K562 (cell line): Measurements from ENCODE around the gene EFCAB8. TPM values are rescaled to one million over a fixed set of nuclear protein-coding genes. Genes with fewer than 3 reads are reported as not detected.

ENCODE experiments used
- ATAC-seq: fragments of 200-7000 bp; cut with Tn5 transposase; 3 replicates; pipeline ENCODE4 v1.9.1; 2020; ENCODE audit warnings: moderate library complexity
- BruUV-seq: library from RNA; stranded (reverse); fragments of 400-500 nt; replicated peaks from 2 replicates; lab custom pipeline; 2021; lab: Mats Ljungman, UMichigan
- CTCF ChIA-PET: fragments of 300-600 bp; formaldehyde crosslinking; extraction: SDS; loops from one replicate; lab custom pipeline; 2021; ENCODE audit warnings: low intra/inter-chr PET ratio; lab: Yijun Ruan, JAX
- POLR2A ChIA-PET: fragments of 300-600, 350-650 bp; sonication (Branson Sonifier 250); formaldehyde crosslinking; extraction: SDS; loops from one replicate; lab custom pipeline; 2021; ENCODE audit warnings: antibody characterized with exemption, inconsistent platforms; lab: Yijun Ruan, JAX
- DNase-seq, 4 experiments: peaks; one replicate each; pipeline versions ENCODE4 v3.0.0 to v3.0.0-alpha.2; 2011 to 2018; ENCODE audit warnings: low spot score in 3 of 4, mixed read lengths in 3 of 4; ENCODE audit errors: extremely low read depth in 1 of 4
- FAIRE-seq: peaks from 2 replicates; lab custom pipeline; 2011; peaks lifted over from hg19 to GRCh38; lab: Jason Lieb, UNC
- H2AFZ ChIP-seq: 2 replicates; pipeline ENCODE4 v1.6.0; 2011; ENCODE audit warnings: low read depth, low read length, control low read depth, inconsistent platforms
- H3K27ac ChIP-seq: fragments of 200-600 bp; 3 replicates; pipeline ENCODE4 v1.8.0; 2011; ENCODE audit warnings: low read depth, mild to moderate bottlenecking, control low read depth, inconsistent platforms, low read length, moderate library complexity, mixed read lengths; ENCODE audit errors: extremely low read depth
- H3K27me3 ChIP-seq, 2 experiments: fragments of 300-600 bp in 1 of 2; 2 replicates in 1 of 2; 3 replicates in 1 of 2; pipeline versions ENCODE4 v1.6.0 to v1.8.0; 2011; ENCODE audit warnings: inconsistent platforms in 2 of 2, low read length in 2 of 2, mild to moderate bottlenecking in 1 of 2, mixed read lengths in 1 of 2, moderate library complexity in 1 of 2; ENCODE audit not compliant: control insufficient read depth in 2 of 2, insufficient read depth in 2 of 2
- H3K36me3 ChIP-seq: fragments of 300-600 bp; 3 replicates; pipeline ENCODE4 v1.8.0; 2011; ENCODE audit warnings: mild to moderate bottlenecking, low read length, inconsistent platforms; ENCODE audit not compliant: control insufficient read depth, insufficient read depth
- H3K4me1 ChIP-seq, 2 experiments: fragments of 200-600 bp in 1 of 2; replicated peaks in 1 of 2; 2 replicates in 1 of 2; 3 replicates in 1 of 2; pipeline versions ENCODE4 v1.5.1 to v1.8.0; 2011; ENCODE audit warnings: inconsistent platforms in 2 of 2, low read length in 2 of 2, mild to moderate bottlenecking in 1 of 2, mixed read lengths in 1 of 2, moderate library complexity in 1 of 2; ENCODE audit not compliant: control insufficient read depth in 2 of 2, insufficient read depth in 2 of 2
- H3K4me2 ChIP-seq: 2 replicates; pipeline ENCODE4 v1.6.1; 2011; ENCODE audit warnings: low read length, control low read depth, inconsistent platforms, mixed read lengths; ENCODE audit not compliant: insufficient read depth
- H3K4me3 ChIP-seq: fragments of 200-600 bp; sonication (generic), shearing (Covaris generic); 2 replicates; pipeline ENCODE4 v1.5.1; 2016; ENCODE audit warnings: control low read depth, inconsistent platforms
- H3K79me2 ChIP-seq: fragments of 200-600 bp; 3 replicates; pipeline ENCODE4 v1.8.0; 2011; ENCODE audit warnings: low read length, inconsistent platforms; ENCODE audit not compliant: control insufficient read depth, insufficient read depth
- H3K9ac ChIP-seq, 2 experiments: 2 replicates each; pipeline versions ENCODE4 v1.6.0 to v1.6.1; 2011; ENCODE audit warnings: low read depth in 2 of 2, low read length in 2 of 2, control low read depth in 1 of 2, inconsistent platforms in 1 of 2, mild to moderate bottlenecking in 1 of 2, mixed read lengths in 1 of 2; ENCODE audit not compliant: insufficient read depth in 1 of 2
- H3K9me1 ChIP-seq: one replicate; pipeline ENCODE4 v1.6.0; 2011; ENCODE audit warnings: inconsistent platforms, mild to moderate bottlenecking, low read length, moderate library complexity; ENCODE audit not compliant: control insufficient read depth, insufficient read depth
- H3K9me3 ChIP-seq: replicated peaks from 2 replicates; pipeline ENCODE4 v1.5.1; 2011; ENCODE audit warnings: low read depth, low read length, inconsistent platforms; ENCODE audit not compliant: control insufficient read depth, insufficient read depth
- H4K20me1 ChIP-seq: replicated peaks from 2 replicates; pipeline ENCODE4 v1.6.1; 2011; ENCODE audit warnings: low read length, inconsistent platforms, mixed read lengths; ENCODE audit not compliant: control insufficient read depth, insufficient read depth
- ASH1L ChIP-seq: fragments of 450-650 bp; IDR thresholded peaks from 2 replicates; pipeline ENCODE4 v1.6.1; 2018; ENCODE audit warnings: borderline replicate concordance, mild to moderate bottlenecking, low read depth; ENCODE audit not compliant: partially characterized antibody
- COPS2 ChIP-seq: fragments of 450-650 bp; conservative IDR thresholded peaks from 2 replicates; pipeline ENCODE4 v1.6.1; 2016; ENCODE audit warnings: mild to moderate bottlenecking, moderate library complexity
- MAFG ChIP-seq: fragments of 450-650 bp; conservative IDR thresholded peaks from 2 replicates; pipeline ENCODE4 v1.6.1; 2016; ENCODE audit warnings: missing genetic modification characterization, missing compliant biosample characterization
- MCM3 ChIP-seq: fragments of 450-650 bp; IDR thresholded peaks from 2 replicates; pipeline ENCODE4 v1.6.1; 2016
- NFIX ChIP-seq: fragments of 250-450 bp; sonication (Bioruptor Pico); IDR thresholded peaks from 2 replicates; pipeline ENCODE4 v1.4.0; 2020; ENCODE audit warnings: low read depth, mild to moderate bottlenecking, moderate library complexity
- POLR3G ChIP-seq: IDR thresholded peaks from 2 replicates; pipeline ENCODE4 v1.6.1; 2011; ENCODE audit not compliant: insufficient read length, insufficient replicate concordance; ENCODE audit errors: extremely low read depth
- RAD21 ChIP-seq, 2 experiments: fragments of 250-450 bp in 1 of 2; fragments of 450-650 bp in 1 of 2; sonication (Bioruptor Pico) in 1 of 2; formaldehyde crosslinking in 1 of 2; IDR thresholded peaks in 1 of 2; conservative IDR thresholded peaks in 1 of 2; 2 replicates each; pipeline versions ENCODE4 v1.4.0 to v1.8.0; 2020 to 2022; ENCODE audit warnings: mild to moderate bottlenecking in 2 of 2, moderate library complexity in 1 of 2
- SIN3A ChIP-seq, 2 experiments: fragments of 150-350 bp in 1 of 2; IDR thresholded peaks; 2 replicates each; pipeline ENCODE4 v1.6.1; 2011 to 2016; ENCODE audit warnings: borderline replicate concordance in 2 of 2, low read depth in 2 of 2, low read length in 2 of 2, mild to moderate bottlenecking in 2 of 2, moderate library complexity in 2 of 2; ENCODE audit not compliant: control insufficient read depth in 1 of 2
- TARDBP ChIP-seq: fragments of 450-650 bp; IDR thresholded peaks from 2 replicates; pipeline ENCODE4 v1.6.1; 2016
- U2AF1 ChIP-seq: fragments of 200-400 bp; formaldehyde crosslinking; optimal IDR thresholded peaks from 2 replicates; pipeline ENCODE3; 2017; ENCODE audit warnings: mild to moderate bottlenecking, low read depth, low read length, moderate library complexity
- ZBTB7A ChIP-seq: IDR thresholded peaks from 2 replicates; pipeline ENCODE4 v1.6.1; 2011; ENCODE audit warnings: low read depth, mild to moderate bottlenecking, low read length, moderate library complexity, borderline replicate concordance; ENCODE audit not compliant: control insufficient read depth
- WGBS: fragments of 100-300 bp; shearing (Covaris generic); methylation state at CpG from one replicate; pipeline ENCODE4 v1.1.6; 2016; ENCODE audit warnings: low coverage, mixed read lengths; ENCODE audit not compliant: insufficient coverage; ENCODE audit errors: missing lambda C conversion rate; 5-methylcytosine and 5-hydroxymethylcytosine counted together
- in situ Hi-C: fragments of 300-500 bp; cut with MboI; formaldehyde crosslinking; loops from 4 replicates; pipeline ENCODE4 v1.15.0; 2018; ENCODE audit warnings: inconsistent platforms, mixed read lengths
- intact Hi-C: fragments of 100-400 bp; cut with micrococcal nuclease; formaldehyde crosslinking; loops from 2 replicates; pipeline ENCODE4 v1.14.2; 2022
- polyA plus RNA-seq, 8 experiments: library from polyadenylated mRNA; depleted of rRNA in 4 of 8; stranded (reverse) in 5 of 8; unstranded in 3 of 8; fragments of >200 nt; fragmentation: Nextera tagmentation in 2 of 8; fragmentation: Illumina TruSeq in 1 of 8; extraction: Ambion mirVana in 2 of 8; extraction: Trizol in 1 of 8; gene quantifications; 2 replicates each; pipeline versions ENCODE4 v1.2.1 to v1.2.3, GENCODE V29; 2011 to 2014; ENCODE audit warnings: inconsistent platforms in 1 of 8, missing spikeins in 1 of 8
- total RNA-seq, 7 experiments: library from RNA; depleted of rRNA in 6 of 7; stranded (reverse); fragments of >200 nt in 6 of 7; fragmentation: Illumina TruSeq in 2 of 7; extraction: Trizol in 2 of 7; gene quantifications; 2 replicates each; pipeline versions ENCODE4 v1.2.1 to v1.2.3, GENCODE V29; 2011 to 2021; ENCODE audit warnings: low replicate concordance in 1 of 7
- TF ChIP-seq, protein P1 (sequence below): fragments of 250-450 bp; sonication (Bioruptor Pico); IDR thresholded peaks from 2 replicates; pipeline ENCODE4 v1.5.0; 2020; ENCODE audit warnings: mild to moderate bottlenecking, borderline replicate concordance
- TF ChIP-seq, protein P2 (sequence below): sonication (generic); formaldehyde crosslinking; IDR thresholded peaks from 2 replicates; pipeline ENCODE4 v1.8.0; 2022; ENCODE audit warnings: missing genetic modification reagents, mild to moderate bottlenecking, moderate library complexity, borderline replicate concordance
- TF ChIP-seq, protein P3 (sequence below): fragments of 250-450 bp; sonication (Bioruptor Pico); IDR thresholded peaks from 2 replicates; pipeline ENCODE4 v1.8.0; 2021; ENCODE audit warnings: moderate library complexity, mild to moderate bottlenecking, inconsistent platforms
- TF ChIP-seq, protein P4 (sequence below): fragments of 200-400 bp; formaldehyde crosslinking; IDR thresholded peaks from 2 replicates; pipeline ENCODE4 v1.6.1; 2017; ENCODE audit warnings: mild to moderate bottlenecking, low read depth, low read length, moderate library complexity

The EFCAB8 gene
- total and polyA plus RNA-seq, 9 of the 15 experiments (the other 6 are each of a cell fraction or from before 2014, with no cell fraction given): 0.03 to 0.18 (median 0.11) TPM; not detected in 6

DNA sequence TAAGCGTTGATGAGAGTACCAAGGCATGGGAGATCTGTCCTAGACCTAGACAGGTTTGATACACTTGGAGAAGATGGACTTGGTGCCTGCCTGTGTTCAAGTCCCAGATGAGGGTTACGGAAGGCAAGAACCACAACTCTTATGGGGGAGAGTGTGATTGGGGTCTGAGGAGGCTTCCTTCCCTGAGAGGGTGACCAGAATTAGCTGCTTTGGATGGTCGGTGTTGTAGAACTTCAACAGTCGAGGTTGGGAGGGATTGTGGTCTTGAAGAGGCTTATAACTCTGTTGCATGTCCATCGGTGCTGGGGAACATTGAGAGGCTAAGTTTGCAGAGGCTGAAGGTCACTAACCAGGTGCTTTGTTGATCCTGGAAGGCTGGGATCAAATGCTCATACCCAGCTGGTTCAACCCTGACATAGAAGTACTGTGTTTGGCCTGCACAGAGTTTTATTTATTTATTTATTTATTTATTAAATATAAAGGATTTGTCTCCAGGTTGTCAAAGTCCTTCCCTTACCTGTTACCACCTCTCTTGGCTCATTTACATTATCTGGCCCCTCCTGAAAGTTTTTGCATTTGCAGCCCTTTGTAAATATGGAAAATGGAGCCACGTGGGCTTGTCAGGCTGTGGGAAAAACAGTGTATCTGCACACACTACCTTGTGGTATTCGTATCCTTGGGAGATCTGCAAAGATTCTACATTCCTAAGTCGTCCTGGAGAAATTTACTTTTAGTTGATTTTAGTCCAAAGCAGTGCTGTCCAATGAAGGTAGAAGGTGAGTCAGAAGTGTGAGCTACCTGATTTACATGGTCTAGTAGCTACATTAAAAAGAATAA, 15.8 kb upstream of the EFCAB8 start:
- 89% methylated on average over 8 of the region's 8 CpGs for WGBS
- intact Hi-C loops (no loop called here), in situ Hi-C loops (no loop called here)
- H3K36me3 ChIP-seq: peaks cover 89% of the 10 kb centered on the region
- no peak overlapping the region for H3K4me3 ChIP-seq
- H3K79me2 ChIP-seq: peaks cover 22% of the 10 kb centered on the region
- ChIA-PET CTCF (no interaction called here), POLR2A (interaction anchor here (1.0 to 4.0 kb wide), 8 partner anchors 8 to 30 kb away, joined by 4 to 23 read pairs (median 6); partner anchors contain the start of gene MAPRE1)
- no peak overlapping the region for H3K4me2 ChIP-seq
- no TSS peak for BruUV-seq
- 0 out of 2 replicates have a peak, but pooled peaks cover 5% of the 10 kb centered on the region for H4K20me1 ChIP-seq
- no peak for ATAC-seq
- H3K9ac ChIP-seq: no peak overlapping the region
- H3K27me3 ChIP-seq: no peaks in the 10 kb centered on the region
- H2AFZ ChIP-seq: no peak overlapping the region
- peaks cover 2% of the 10 kb centered on the region for H3K9me1 ChIP-seq
- no peak overlapping the region for H3K27ac ChIP-seq
- TF ChIP-seq, protein P1, sequence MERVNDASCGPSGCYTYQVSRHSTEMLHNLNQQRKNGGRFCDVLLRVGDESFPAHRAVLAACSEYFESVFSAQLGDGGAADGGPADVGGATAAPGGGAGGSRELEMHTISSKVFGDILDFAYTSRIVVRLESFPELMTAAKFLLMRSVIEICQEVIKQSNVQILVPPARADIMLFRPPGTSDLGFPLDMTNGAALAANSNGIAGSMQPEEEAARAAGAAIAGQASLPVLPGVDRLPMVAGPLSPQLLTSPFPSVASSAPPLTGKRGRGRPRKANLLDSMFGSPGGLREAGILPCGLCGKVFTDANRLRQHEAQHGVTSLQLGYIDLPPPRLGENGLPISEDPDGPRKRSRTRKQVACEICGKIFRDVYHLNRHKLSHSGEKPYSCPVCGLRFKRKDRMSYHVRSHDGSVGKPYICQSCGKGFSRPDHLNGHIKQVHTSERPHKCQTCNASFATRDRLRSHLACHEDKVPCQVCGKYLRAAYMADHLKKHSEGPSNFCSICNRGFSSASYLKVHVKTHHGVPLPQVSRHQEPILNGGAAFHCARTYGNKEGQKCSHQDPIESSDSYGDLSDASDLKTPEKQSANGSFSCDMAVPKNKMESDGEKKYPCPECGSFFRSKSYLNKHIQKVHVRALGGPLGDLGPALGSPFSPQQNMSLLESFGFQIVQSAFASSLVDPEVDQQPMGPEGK (CRISPR knock-in tag): no peak
- TF ChIP-seq SIN3A (IDR thresholded peaks at IDR 0.05; ENCODE audit: borderline replicate concordance in 2 of 2, control insufficient read depth in 1 of 2, low read depth in 2 of 2, low read length in 2 of 2) (no peak), POLR3G (no peak), ASH1L (no peak), NFIX (CRISPR knock-in tag) (no peak), COPS2 (no peak), RAD21 (CRISPR knock-in tag; conservative IDR thresholded peaks at IDR 0.05 in 1 of 2, IDR thresholded peaks at IDR 0.05 in 1 of 2) (no peak), U2AF1 (no peak), ZBTB7A (no peak), TARDBP (no peak), MAFG (tag) (no peak), MCM3 (no peak)
- TF ChIP-seq, protein P2, sequence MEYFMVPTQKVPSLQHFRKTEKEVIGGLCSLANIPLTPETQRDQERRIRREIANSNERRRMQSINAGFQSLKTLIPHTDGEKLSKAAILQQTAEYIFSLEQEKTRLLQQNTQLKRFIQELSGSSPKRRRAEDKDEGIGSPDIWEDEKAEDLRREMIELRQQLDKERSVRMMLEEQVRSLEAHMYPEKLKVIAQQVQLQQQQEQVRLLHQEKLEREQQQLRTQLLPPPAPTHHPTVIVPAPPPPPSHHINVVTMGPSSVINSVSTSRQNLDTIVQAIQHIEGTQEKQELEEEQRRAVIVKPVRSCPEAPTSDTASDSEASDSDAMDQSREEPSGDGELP (CRISPR knock-in tag): no peak
- TF ChIP-seq, protein P3, sequence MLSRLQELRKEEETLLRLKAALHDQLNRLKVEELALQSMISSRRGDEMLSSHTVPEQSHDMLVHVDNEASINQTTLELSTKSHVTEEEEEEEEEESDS (CRISPR knock-in tag): no peak
- TF ChIP-seq, protein P4, sequence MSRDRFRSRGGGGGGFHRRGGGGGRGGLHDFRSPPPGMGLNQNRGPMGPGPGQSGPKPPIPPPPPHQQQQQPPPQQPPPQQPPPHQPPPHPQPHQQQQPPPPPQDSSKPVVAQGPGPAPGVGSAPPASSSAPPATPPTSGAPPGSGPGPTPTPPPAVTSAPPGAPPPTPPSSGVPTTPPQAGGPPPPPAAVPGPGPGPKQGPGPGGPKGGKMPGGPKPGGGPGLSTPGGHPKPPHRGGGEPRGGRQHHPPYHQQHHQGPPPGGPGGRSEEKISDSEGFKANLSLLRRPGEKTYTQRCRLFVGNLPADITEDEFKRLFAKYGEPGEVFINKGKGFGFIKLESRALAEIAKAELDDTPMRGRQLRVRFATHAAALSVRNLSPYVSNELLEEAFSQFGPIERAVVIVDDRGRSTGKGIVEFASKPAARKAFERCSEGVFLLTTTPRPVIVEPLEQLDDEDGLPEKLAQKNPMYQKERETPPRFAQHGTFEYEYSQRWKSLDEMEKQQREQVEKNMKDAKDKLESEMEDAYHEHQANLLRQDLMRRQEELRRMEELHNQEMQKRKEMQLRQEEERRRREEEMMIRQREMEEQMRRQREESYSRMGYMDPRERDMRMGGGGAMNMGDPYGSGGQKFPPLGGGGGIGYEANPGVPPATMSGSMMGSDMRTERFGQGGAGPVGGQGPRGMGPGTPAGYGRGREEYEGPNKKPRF: no peak
- H3K9me3 ChIP-seq: no peaks in the 10 kb centered on the region
- no peaks in the 10 kb centered on the region for H3K4me1 ChIP-seq
- DNase-seq: no peak
- no peak for FAIRE-seq
